Heart right ventricle (tissue), 16 donors: ENCODE results near the gene C3orf85. TPM values are rescaled to one million over a fixed set of nuclear protein-coding genes. Genes with fewer than 3 reads are reported as not detected.
A peak's percentile ranks its signal among the peaks of the same experiment; 100 is the strongest.

Experiments used
- ATAC-seq, 8 donors: fragments of 200-7000 bp; cut with Tn5 transposase; one replicate each; pipeline ENCODE4 v1.9.1; 2020; ENCODE audit warnings: mild to moderate bottlenecking in 8 of 8, moderate library complexity in 8 of 8, moderate number of reproducible peaks in 1 of 8
- DNase-seq, 2 donors: peaks; one replicate each; pipeline ENCODE4 v3.0.0-alpha.2; 2020
- H3K27ac ChIP-seq, 10 donors: fragments of 200-600 bp; sonication (generic) in 2 of 10; one replicate each; pipeline versions ENCODE4 v1.5.0 to v1.8.0; 2020 to 2022; ENCODE audit warnings: mild to moderate bottlenecking in 3 of 10
- H3K27me3 ChIP-seq, 7 donors: fragments of 200-600 bp; one replicate each; pipeline ENCODE4 v1.8.0; 2021 to 2022; ENCODE audit warnings: mild to moderate bottlenecking in 2 of 7
- H3K36me3 ChIP-seq, 9 donors: fragments of 200-600 bp; sonication (generic) in 1 of 9; one replicate each; pipeline versions ENCODE4 v1.5.0 to v1.8.0; 2020 to 2022; ENCODE audit warnings: mild to moderate bottlenecking in 2 of 9
- H3K4me1 ChIP-seq, 9 donors: fragments of 200-600 bp; sonication (generic) in 1 of 9; one replicate each; pipeline versions ENCODE4 v1.5.0 to v1.8.0; 2020 to 2022; ENCODE audit warnings: mild to moderate bottlenecking in 4 of 9
- H3K4me3 ChIP-seq, 10 donors: fragments of 200-600 bp; sonication (generic) in 2 of 10; one replicate each; pipeline versions ENCODE4 v1.5.0 to v1.8.0; 2020 to 2022; ENCODE audit warnings: mild to moderate bottlenecking in 7 of 10, moderate library complexity in 2 of 10
- H3K9me3 ChIP-seq, 11 donors: fragments of 200-600 bp in 10 of 11; sonication (generic) in 2 of 11; one replicate each; pipeline versions ENCODE4 v1.5.0 to v1.8.0; 2013 to 2022; ENCODE audit warnings: mild to moderate bottlenecking in 2 of 11, control low read depth in 1 of 11, moderate library complexity in 1 of 11
- WGBS, 2 donors: extraction: QIAGEN DNeasy Blood & Tissue Kit; methylation state at CpG; one replicate each; pipeline ENCODE4 v1.1.7; 2013; ENCODE audit warnings: inconsistent platforms in 1 of 2; 5-methylcytosine and 5-hydroxymethylcytosine counted together
- intact Hi-C, 10 donors: fragments of 100-400 bp; cut with DNase I; formaldehyde crosslinking; loops; one replicate each; pipeline versions ENCODE4 v1.11.1 to v1.14.2; 2022
- polyA plus RNA-seq, 2 donors: library from polyadenylated mRNA; stranded (reverse); fragments of 200-250 nt; gene quantifications; one replicate each; pipeline ENCODE4 v1.2.3, GENCODE V29; 2013
- total RNA-seq, 10 donors: library from RNA; stranded (reverse); fragmentation: NEBNext Ultra II Directional in 3 of 10; extraction: Animal tissue kit (Norgen Biotek cat#: 25700) in 3 of 10; gene quantifications; one replicate each; pipeline versions ENCODE4 v1.2.1 to v1.2.4, GENCODE V29; 2021 to 2023
- TF ChIP-seq, protein P1 (sequence below), 9 donors: fragments of 200-600 bp; sonication (generic) in 2 of 9; IDR thresholded peaks; one replicate each; pipeline versions ENCODE4 v1.5.0 to v1.8.0; 2021 to 2022; ENCODE audit warnings: antibody characterized with exemption in 9 of 9, mild to moderate bottlenecking in 5 of 9, moderate library complexity in 1 of 9
- donor health status: Arrhythmogenic right ventricular cardiomyopathy.
- donor health status: ischemic (EF 13 %, LVEDD 7.1; RV severe dilation, severe dysfunction).
- donor health status: healthy with polysubstance abuse.
- donor health status: DM: no; HTN: yes; CAD: no.
- donor health status: DM: no; HTN: no; CAD: no.
- donor health status: ischemic (EF 25% LVEDD 6.9; RV normal size, moderate dysfunction).
- donor health status: ischemic (EF 25% LVEDD 5.7; RV mildly dilated, moderate dysfunction).
- donor health status: healthy.
- donor health status: DM: yes; HTN: yes; CAD: no.
- donor health status: Ischemic cardiomyopathy.
- donor health status: ischemic (EF 35%, LVEDD 5.7; RV mildly dilated, moderate dysfunction).
- donor health status: nonischemic (EF 11% LVEDD 7.7; RV severe dilation, severe dysfunction).
- donor health status: DM: yes; HTN: yes; CAD: no.
- donor health status: PGD.
- donor health status: ischemic (EF 29% LVEDD 5.4; RV normal size, mild dysfunction).
- donor health status: nonischemic (EF 23%, LVEDD 6.1; RV moderate dilation, normal function).

C3orf85 gene
- total and polyA plus RNA-seq, 12 donors = not detected

DNA sequence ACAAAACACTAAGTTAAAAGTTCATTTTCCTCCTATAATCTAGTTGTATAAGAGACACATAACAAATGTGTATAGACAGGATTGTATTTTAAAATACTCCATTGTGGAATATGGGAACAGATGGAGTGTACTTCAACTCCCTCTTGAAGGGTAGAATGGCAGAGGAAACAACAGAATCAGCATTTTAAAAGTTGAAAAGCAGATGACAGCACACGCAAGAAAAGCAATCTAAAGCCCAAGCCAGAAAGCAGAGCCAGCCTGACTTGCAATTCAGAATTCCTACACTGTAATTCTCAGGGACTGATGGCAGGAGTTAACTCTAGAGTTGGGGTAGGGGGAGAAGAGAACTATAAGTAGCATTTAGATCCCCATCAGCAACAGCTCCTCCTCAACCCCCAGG, 41.4 kb upstream of the C3orf85 start:
- WGBS, 2 donors = 73 to 75% methylated on average over 1 of the region's 1 CpG
- DNase-seq (no peak), ATAC-seq (no peak)
- intact Hi-C loops = no loop called here
- Histone ChIP-seq H3K4me1 (no peaks in the 10 kb centered on the region), H3K27me3 (no peaks in the 10 kb centered on the region), H3K4me3 (no peak overlapping the region), H3K36me3 (no peaks in the 10 kb centered on the region), H3K27ac (no peak overlapping the region), H3K9me3 (no peaks in the 10 kb centered on the region)
- TF ChIP-seq, protein P1, sequence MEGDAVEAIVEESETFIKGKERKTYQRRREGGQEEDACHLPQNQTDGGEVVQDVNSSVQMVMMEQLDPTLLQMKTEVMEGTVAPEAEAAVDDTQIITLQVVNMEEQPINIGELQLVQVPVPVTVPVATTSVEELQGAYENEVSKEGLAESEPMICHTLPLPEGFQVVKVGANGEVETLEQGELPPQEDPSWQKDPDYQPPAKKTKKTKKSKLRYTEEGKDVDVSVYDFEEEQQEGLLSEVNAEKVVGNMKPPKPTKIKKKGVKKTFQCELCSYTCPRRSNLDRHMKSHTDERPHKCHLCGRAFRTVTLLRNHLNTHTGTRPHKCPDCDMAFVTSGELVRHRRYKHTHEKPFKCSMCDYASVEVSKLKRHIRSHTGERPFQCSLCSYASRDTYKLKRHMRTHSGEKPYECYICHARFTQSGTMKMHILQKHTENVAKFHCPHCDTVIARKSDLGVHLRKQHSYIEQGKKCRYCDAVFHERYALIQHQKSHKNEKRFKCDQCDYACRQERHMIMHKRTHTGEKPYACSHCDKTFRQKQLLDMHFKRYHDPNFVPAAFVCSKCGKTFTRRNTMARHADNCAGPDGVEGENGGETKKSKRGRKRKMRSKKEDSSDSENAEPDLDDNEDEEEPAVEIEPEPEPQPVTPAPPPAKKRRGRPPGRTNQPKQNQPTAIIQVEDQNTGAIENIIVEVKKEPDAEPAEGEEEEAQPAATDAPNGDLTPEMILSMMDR (IDR thresholded peaks at IDR 0.05) = no peak

DNA sequence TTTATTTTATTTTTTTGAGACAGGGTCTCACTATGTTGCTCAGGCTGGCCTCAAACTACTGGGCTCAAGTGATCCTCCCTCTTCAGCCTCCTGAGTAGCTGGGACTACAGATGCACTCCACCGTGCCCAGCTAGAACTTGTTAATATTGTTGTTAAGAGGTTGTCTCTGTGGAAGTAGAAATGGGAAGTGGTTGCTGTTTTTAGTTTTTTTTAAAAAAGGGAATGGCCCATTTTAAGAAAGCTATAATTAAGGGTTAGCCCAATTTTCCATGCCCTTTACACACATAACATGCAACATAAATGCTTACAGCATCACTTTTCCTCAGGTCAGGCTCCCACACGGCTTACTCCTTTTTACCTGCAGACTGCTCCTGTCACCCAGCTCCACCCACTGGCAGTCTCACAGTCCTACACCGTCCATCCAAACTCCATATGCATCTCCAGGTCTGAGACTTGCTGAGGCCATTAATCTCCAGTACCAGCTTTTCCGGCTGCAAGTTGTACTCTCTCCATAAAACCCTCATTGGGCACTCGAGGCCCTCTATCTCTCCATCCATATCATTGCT, 38.4 kb upstream of the C3orf85 start:
- H3K4me3 ChIP-seq = no peak overlapping the region
- no peaks in the 10 kb centered on the region for H3K9me3 ChIP-seq
- TF ChIP-seq, protein P1 (IDR thresholded peaks at IDR 0.05) = peak in 1 of 9 donors; percentile 8
- DNase-seq (no peak), ATAC-seq (no peak)
- intact Hi-C loops = no loop called here
- no peaks in the 10 kb centered on the region for H3K36me3 ChIP-seq
- no peaks in the 10 kb centered on the region for H3K4me1 ChIP-seq
- no peak overlapping the region for H3K27ac ChIP-seq
- WGBS, 2 donors = 57 to 59% methylated on average over 5 of the region's 5 CpGs
- no peaks in the 10 kb centered on the region for H3K27me3 ChIP-seq

DNA sequence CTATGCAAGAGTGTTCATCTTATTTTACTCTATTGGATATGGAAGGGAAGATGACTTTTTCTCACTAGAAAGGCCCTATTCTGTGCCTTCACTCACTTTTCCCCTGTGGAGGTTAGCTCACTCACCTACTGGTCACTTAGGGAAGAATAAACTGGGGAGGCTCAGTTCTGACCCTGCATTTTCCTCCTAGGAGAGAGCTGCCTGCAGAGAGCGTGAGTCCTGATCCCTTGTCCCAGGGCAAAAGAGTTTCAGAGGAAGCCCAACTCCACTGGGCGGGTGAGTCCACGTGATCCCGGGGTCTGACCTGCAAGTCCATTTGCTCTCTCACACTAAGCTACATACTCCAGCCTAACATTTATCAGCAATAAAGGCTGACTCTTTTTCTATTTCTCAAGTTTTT, 26.9 kb upstream of the C3orf85 start:
- Histone ChIP-seq H3K27ac (no peak overlapping the region), H3K4me1 (no peaks in the 10 kb centered on the region), H3K9me3 (no peaks in the 10 kb centered on the region), H3K27me3 (peaks cover 0 to 4% (median 0%) of the 10 kb centered on the region in 7 donors), H3K36me3 (no peaks in the 10 kb centered on the region), H3K4me3 (no peak overlapping the region)
- WGBS, 2 donors = 80 to 82% methylated on average over 4 of the region's 4 CpGs
- intact Hi-C loops = no loop called here
- no peak for DNase-seq
- TF ChIP-seq, protein P1 (IDR thresholded peaks at IDR 0.05) = no peak
- ATAC-seq = no peak

DNA sequence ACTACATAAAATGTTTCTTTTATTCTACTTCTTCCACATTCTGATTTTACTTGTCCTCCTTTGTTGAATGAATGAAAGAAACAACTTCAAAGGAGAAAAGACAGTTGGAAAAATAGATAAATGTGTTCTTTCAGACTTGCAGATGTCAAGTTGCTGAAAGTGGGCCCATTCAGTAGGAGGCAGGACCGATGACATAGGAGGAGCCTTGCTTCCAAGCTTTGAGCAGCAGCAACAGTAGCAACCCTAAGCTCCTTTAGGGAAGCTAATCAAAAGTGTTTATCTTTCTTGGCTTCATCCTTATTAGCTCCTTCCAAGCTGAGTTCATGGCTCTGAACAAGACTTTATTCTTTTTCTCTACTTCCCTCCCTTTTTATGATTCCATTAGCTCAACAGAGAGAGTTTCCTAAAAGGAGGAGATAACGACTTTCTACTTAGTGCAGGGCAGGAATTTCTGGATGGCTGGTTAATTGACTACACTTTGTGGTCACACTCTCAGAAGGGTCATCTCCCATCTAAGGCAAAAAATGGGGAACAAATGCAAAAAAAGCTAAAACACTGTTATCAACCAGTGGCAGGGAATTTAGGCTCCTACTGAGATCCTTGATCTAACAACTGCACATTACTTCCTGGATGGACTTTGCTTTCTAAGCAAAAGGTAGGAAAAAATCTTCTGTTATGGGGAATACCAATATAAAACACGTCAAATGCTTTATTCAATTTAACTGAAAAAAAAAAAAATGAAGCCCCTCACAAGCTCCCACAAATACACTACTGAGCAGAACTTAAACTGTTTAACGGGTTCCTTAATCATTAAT, 23.4 kb upstream of the C3orf85 start:
- WGBS, 2 donors = 60% methylated on average over 4 of the region's 4 CpGs
- H3K4me3 ChIP-seq = no peak overlapping the region
- H3K36me3 ChIP-seq = no peaks in the 10 kb centered on the region
- DNase-seq = peak in 1 of 2 donors; percentile 4
- no peaks in the 10 kb centered on the region for H3K4me1 ChIP-seq
- intact Hi-C loops = no loop called here
- TF ChIP-seq, protein P1 (IDR thresholded peaks at IDR 0.05) = no peak
- H3K27me3 ChIP-seq = peaks cover 0 to 5% (median 0%) of the 10 kb centered on the region in 7 donors
- no peak overlapping the region for H3K27ac ChIP-seq
- H3K9me3 ChIP-seq = no peaks in the 10 kb centered on the region
- peak in 3 of 8 donors; percentile 16 to 69 (median 49) for ATAC-seq
